Measurements from ENCODE around the gene TREH.

TREH gene

DNA sequence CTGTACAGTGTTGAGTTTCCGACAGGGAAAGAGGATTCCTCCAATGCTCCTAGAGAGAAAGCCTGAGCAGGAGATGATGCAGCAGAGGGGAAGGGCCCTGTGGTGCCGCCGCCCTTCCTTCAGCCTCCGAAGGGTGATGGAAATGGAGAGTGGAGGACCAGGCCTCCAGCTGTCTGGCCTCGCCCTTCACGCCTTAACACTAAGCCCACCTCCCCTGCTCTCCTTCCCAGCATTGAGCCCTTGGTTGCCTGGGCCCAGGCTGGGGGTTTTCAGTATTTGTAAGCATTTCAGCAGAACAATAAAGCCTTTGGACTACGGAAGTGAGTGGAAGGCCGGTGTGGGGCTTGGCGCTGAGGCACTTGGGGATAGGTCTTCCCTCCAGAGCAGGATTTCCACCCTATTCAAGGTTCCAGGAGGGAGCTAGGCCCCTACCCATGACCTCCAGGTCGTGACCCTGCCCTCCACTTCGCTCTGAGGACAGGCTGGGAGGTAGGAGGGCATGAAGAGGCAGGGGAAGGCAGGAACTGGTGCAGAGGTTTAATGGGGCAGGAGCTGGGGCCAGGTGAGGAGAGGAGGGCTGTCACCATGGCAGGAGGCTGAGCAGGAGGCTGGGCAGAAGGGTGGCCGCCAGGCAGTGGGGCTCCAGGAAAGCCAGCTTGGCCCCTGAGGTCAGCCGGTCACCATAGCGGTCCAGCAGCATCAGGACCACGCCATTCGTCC, 21.6 kb downstream of the TREH start:
- TF ChIP-seq, protein P1, sequence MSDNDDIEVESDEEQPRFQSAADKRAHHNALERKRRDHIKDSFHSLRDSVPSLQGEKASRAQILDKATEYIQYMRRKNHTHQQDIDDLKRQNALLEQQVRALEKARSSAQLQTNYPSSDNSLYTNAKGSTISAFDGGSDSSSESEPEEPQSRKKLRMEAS (IDR thresholded peaks at IDR 0.05; ENCODE audit: low read depth, low read length), result no peak
- TF ChIP-seq POLR2A (IDR thresholded peaks at IDR 0.05; ENCODE audit: extremely low read depth, insufficient read length) (no peak), MYC (IDR thresholded peaks at IDR 0.05; ENCODE audit: low read depth, low read length) (no peak)
- TF ChIP-seq, protein P2, sequence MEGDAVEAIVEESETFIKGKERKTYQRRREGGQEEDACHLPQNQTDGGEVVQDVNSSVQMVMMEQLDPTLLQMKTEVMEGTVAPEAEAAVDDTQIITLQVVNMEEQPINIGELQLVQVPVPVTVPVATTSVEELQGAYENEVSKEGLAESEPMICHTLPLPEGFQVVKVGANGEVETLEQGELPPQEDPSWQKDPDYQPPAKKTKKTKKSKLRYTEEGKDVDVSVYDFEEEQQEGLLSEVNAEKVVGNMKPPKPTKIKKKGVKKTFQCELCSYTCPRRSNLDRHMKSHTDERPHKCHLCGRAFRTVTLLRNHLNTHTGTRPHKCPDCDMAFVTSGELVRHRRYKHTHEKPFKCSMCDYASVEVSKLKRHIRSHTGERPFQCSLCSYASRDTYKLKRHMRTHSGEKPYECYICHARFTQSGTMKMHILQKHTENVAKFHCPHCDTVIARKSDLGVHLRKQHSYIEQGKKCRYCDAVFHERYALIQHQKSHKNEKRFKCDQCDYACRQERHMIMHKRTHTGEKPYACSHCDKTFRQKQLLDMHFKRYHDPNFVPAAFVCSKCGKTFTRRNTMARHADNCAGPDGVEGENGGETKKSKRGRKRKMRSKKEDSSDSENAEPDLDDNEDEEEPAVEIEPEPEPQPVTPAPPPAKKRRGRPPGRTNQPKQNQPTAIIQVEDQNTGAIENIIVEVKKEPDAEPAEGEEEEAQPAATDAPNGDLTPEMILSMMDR (IDR thresholded peaks at IDR 0.05; ENCODE audit: low read depth, low read length), result no peak
- no peak for DNase-seq (ENCODE audit: low read depth)

DNA sequence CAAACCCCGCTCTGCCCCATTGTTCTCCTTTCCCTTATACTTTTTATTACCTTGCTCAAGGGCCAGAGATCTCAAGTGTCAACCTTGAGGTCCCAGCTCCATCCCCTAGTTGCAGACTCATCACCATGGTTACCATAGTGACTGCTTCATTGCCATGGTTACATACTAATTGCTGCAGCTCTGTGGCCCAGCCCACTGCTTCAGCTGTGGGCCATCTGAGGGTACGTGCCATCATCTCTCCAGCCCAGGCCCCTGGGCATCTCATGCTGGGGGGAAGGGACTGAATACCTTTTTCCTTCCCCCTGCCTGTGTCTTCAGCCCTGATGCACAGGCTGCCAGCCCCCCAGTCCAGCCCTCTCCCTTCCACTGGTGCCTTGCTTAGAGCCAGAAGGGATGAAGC, 22.2 kb downstream of the TREH start:
- peak; percentile 16 for DNase-seq (ENCODE audit: low read depth)
- TF ChIP-seq MYC (IDR thresholded peaks at IDR 0.05; ENCODE audit: low read depth, low read length) (no peak), POLR2A (IDR thresholded peaks at IDR 0.05; ENCODE audit: extremely low read depth, insufficient read length) (no peak)
- TF ChIP-seq, protein P2 (IDR thresholded peaks at IDR 0.05; ENCODE audit: low read depth, low read length), result no peak
- TF ChIP-seq, protein P1 (IDR thresholded peaks at IDR 0.05; ENCODE audit: low read depth, low read length), result no peak
- no peak overlapping the region for H3K4me3 ChIP-seq (ENCODE audit: low read depth, low read length)

More for the DNA sequence above, 21.6 kb downstream of the TREH start:
- H3K4me3 ChIP-seq (ENCODE audit: low read depth, low read length), result no peak overlapping the region

DNA sequence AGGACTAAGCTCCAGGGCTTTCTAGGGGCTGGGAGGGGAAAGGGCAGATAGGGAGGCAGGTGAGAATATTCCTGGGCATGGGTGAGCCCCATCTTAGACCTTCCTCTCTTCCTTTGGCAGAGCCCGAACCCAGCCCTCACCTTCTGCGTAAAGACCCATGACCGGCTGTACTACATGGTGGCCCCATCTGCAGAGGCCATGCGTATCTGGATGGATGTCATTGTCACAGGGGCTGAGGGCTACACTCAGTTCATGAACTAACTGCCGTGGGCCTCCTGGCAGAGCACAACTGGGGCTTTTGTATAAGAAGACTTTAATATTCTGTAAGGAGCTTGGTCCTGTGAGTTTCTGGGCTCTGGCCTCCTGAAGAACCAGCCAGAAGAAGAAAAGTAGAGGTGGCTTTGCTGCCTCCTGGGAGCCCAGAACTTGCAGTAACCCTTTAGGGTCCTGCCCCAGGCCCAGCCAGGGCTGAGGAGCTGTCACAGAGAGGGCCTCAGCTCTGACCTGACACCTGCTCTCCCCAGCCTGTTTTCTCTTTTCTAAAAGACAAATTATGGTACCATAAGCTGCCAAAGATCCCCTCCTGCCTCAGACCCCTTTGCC, 22.8 kb downstream of the TREH start:
- no peak overlapping the region for H3K4me3 ChIP-seq (ENCODE audit: low read depth, low read length)
- TF ChIP-seq, protein P1 (IDR thresholded peaks at IDR 0.05; ENCODE audit: low read depth, low read length), result no peak
- TF ChIP-seq POLR2A (IDR thresholded peaks at IDR 0.05; ENCODE audit: extremely low read depth, insufficient read length) (no peak), MYC (IDR thresholded peaks at IDR 0.05; ENCODE audit: low read depth, low read length) (no peak)
- TF ChIP-seq, protein P2 (IDR thresholded peaks at IDR 0.05; ENCODE audit: low read depth, low read length), result no peak
- no peak for DNase-seq (ENCODE audit: low read depth)

DNA sequence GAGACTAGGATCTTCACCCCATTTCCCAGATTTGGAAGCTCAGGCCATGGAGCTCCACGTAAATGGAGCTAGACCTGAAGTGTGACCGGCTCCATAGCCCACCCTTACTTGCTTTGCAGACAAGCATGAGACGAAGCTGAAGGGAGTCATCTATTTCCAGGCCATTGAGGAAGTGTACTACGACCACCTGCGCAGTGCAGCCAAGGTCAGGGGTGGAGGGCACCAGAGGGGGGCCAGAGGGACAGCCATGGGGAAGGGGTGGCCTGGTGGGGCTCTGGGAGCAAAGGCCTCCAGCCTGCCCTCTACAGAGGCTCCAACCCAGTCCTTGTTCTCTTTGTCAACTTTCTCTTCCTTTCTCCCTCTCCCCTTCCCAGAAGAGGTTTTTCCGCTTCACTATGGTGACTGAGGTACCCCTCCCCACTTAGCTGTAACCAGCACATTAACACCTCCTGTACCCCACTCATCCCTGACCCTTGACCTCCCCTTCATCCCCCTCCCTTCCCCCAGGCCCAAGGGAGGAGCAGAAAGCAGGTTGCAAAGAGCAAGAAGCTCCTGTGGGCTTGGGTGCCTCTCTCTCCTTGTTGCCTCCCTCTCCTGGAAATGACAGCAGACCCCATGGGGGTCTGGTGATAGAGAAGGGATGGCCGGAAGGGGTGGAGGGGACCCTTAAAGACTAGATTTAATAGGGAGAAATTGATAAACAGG, 23.8 kb downstream of the TREH start:
- TF ChIP-seq, protein P2 (IDR thresholded peaks at IDR 0.05; ENCODE audit: low read depth, low read length), result no peak
- TF ChIP-seq MYC (IDR thresholded peaks at IDR 0.05; ENCODE audit: low read depth, low read length) (no peak), POLR2A (IDR thresholded peaks at IDR 0.05; ENCODE audit: extremely low read depth, insufficient read length) (no peak)
- TF ChIP-seq, protein P1 (IDR thresholded peaks at IDR 0.05; ENCODE audit: low read depth, low read length), result no peak
- no peak for DNase-seq (ENCODE audit: low read depth)
- no peak overlapping the region for H3K4me3 ChIP-seq (ENCODE audit: low read depth, low read length)

DNA sequence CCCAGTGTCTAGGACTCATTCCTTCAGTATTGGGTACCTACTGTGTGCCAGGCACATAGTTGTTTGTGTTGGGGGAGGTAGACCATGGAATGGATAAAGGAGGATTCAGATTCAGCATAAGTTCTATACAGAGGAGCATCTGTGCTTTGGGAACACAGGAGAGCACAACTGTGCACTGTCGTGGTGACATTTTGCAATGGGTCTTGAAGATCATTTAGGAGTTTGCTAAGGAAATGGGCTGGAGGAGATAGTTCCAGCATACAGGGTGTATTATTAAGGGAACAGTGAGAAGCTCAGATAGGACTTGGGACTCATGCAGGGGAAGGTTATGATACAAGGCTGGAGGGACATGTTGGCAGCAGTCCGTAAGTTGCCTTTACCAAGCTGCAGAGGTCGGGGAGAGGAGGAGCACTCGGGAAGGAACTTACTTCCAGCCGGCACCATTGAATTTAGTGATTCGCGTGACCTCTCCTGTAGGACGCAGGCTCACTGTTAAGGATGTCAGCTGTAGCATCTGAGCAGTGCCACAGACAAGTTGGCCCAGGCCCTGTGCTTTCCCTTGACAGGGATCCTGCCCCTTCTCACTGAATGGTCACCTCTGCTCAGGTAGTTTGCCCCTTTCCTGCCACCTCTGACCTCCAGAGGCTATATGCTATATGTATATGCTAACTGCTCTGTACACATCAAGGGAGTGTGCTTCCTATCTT, 25.6 kb downstream of the TREH start:
- DNase-seq (ENCODE audit: low read depth), result no peak
- TF ChIP-seq, protein P2 (IDR thresholded peaks at IDR 0.05; ENCODE audit: low read depth, low read length), result no peak
- TF ChIP-seq POLR2A (IDR thresholded peaks at IDR 0.05; ENCODE audit: extremely low read depth, insufficient read length) (no peak), MYC (IDR thresholded peaks at IDR 0.05; ENCODE audit: low read depth, low read length) (no peak)
- TF ChIP-seq, protein P1 (IDR thresholded peaks at IDR 0.05; ENCODE audit: low read depth, low read length), result no peak
- H3K4me3 ChIP-seq (ENCODE audit: low read depth, low read length), result no peak overlapping the region

Data from NB4 (cell line).